SK-N-SH treated with all-trans-retinoic acid at 6 μM for 48 hours (cell line): ENCODE data around the gene CKMT2.

Experiments
- ATAC-seq: fragments of 200-7000 bp; cut with Tn5 transposase; 3 replicates; pipeline ENCODE4 v1.9.1; 2020; ENCODE audit warnings: mild to moderate bottlenecking, moderate library complexity
- ARNTL ChIP-seq: fragments of 450-650 bp; formaldehyde crosslinking; IDR thresholded peaks from 2 replicates; pipeline ENCODE4 v1.5.0; 2020; ENCODE audit warnings: low read depth, mild to moderate bottlenecking, moderate library complexity, borderline replicate concordance
- BACH2 ChIP-seq: fragments of 250-450 bp; sonication (Bioruptor Pico); IDR thresholded peaks from 2 replicates; pipeline ENCODE4 v1.9.0; 2021; ENCODE audit warnings: mild to moderate bottlenecking, borderline replicate concordance
- CREB5 ChIP-seq: fragments of 250-450 bp; sonication (Bioruptor Pico); IDR thresholded peaks from 2 replicates; pipeline ENCODE4 v1.5.1; 2020; ENCODE audit warnings: low read depth, mild to moderate bottlenecking, moderate library complexity
- CSDC2 ChIP-seq: fragments of 250-450 bp; sonication (Bioruptor Pico); IDR thresholded peaks from 2 replicates; pipeline ENCODE4 v1.5.0; 2020; ENCODE audit warnings: mild to moderate bottlenecking, moderate library complexity
- CSRNP3 ChIP-seq: fragments of 250-450 bp; sonication (Bioruptor Pico); IDR thresholded peaks from 2 replicates; pipeline ENCODE4 v1.5.1; 2021; ENCODE audit warnings: mild to moderate bottlenecking, moderate library complexity
- ESRRG ChIP-seq: fragments of 250-450 bp; sonication (Bioruptor Pico); IDR thresholded peaks from 2 replicates; pipeline ENCODE4 v1.6.1; 2021; ENCODE audit warnings: mild to moderate bottlenecking
- GLIS3 ChIP-seq: fragments of 250-450 bp; sonication (Bioruptor Pico); IDR thresholded peaks from 2 replicates; pipeline ENCODE4 v1.5.0; 2020; ENCODE audit warnings: mild to moderate bottlenecking, moderate library complexity
- ISL1 ChIP-seq: fragments of 250-450 bp; sonication (Bioruptor Pico); IDR thresholded peaks from 2 replicates; pipeline ENCODE4 v2.1.2; 2022; ENCODE audit warnings: mild to moderate bottlenecking, moderate library complexity
- OSR1 ChIP-seq: fragments of 250-450 bp; sonication (Bioruptor Pico); IDR thresholded peaks from 2 replicates; pipeline ENCODE4 v1.8.0; 2022; ENCODE audit warnings: moderate library complexity, mild to moderate bottlenecking, inconsistent platforms
- PATZ1 ChIP-seq: fragments of 250-450 bp; sonication (Bioruptor Pico); IDR thresholded peaks from 2 replicates; pipeline ENCODE4 v1.8.0; 2020; ENCODE audit warnings: mild to moderate bottlenecking, moderate library complexity, borderline replicate concordance
- POU6F1 ChIP-seq: fragments of 250-450 bp; sonication (Bioruptor Pico); IDR thresholded peaks from 2 replicates; pipeline ENCODE4 v1.8.0; 2021; ENCODE audit warnings: low read depth, mild to moderate bottlenecking, moderate library complexity, borderline replicate concordance
- PPARA ChIP-seq: fragments of 250-450 bp; sonication (Bioruptor Pico); IDR thresholded peaks from 2 replicates; pipeline ENCODE4 v1.5.0; 2020; ENCODE audit warnings: mild to moderate bottlenecking, borderline replicate concordance
- RARB ChIP-seq: fragments of 250-450 bp; sonication (Bioruptor Pico); IDR thresholded peaks from 2 replicates; pipeline ENCODE4 v1.8.0; 2021; ENCODE audit warnings: mild to moderate bottlenecking, moderate library complexity
- SNAI2 ChIP-seq: fragments of 250-450 bp; sonication (Bioruptor Pico); IDR thresholded peaks from 2 replicates; pipeline ENCODE4 v1.5.0; 2020; ENCODE audit warnings: mild to moderate bottlenecking, moderate library complexity
- TCF4 ChIP-seq: fragments of 250-450 bp; sonication (Bioruptor Pico); IDR thresholded peaks from 2 replicates; pipeline ENCODE4 v1.8.0; 2021; ENCODE audit warnings: mild to moderate bottlenecking, moderate library complexity, borderline replicate concordance
- TSHZ2 ChIP-seq: fragments of 250-450 bp; sonication (Bioruptor Pico); IDR thresholded peaks from 2 replicates; pipeline ENCODE4 v1.5.0; 2020; ENCODE audit warnings: mild to moderate bottlenecking, moderate library complexity
- ZC3H10 ChIP-seq: fragments of 250-450 bp; sonication (Bioruptor Pico); IDR thresholded peaks from 2 replicates; pipeline ENCODE4 v1.5.1; 2021; ENCODE audit warnings: mild to moderate bottlenecking, moderate library complexity
- ZFP3 ChIP-seq: fragments of 250-450 bp; sonication (Bioruptor Pico); IDR thresholded peaks from 2 replicates; pipeline ENCODE4 v1.5.0; 2020; ENCODE audit warnings: mild to moderate bottlenecking, moderate library complexity
- ZFP30 ChIP-seq: fragments of 450-650 bp; formaldehyde crosslinking; IDR thresholded peaks from 2 replicates; pipeline ENCODE4 v1.5.0; 2022; ENCODE audit warnings: mild to moderate bottlenecking, moderate library complexity
- ZNF565 ChIP-seq: fragments of 450-650 bp; formaldehyde crosslinking; conservative IDR thresholded peaks from 2 replicates; pipeline ENCODE4 v1.5.0; 2020; ENCODE audit warnings: low read depth, mild to moderate bottlenecking, moderate library complexity
- ZNF70 ChIP-seq: fragments of 450-650 bp; formaldehyde crosslinking; IDR thresholded peaks from 2 replicates; pipeline ENCODE4 v1.5.0; 2020; ENCODE audit warnings: mild to moderate bottlenecking, moderate library complexity
- ZNF8 ChIP-seq: fragments of 450-650 bp; formaldehyde crosslinking; IDR thresholded peaks from 2 replicates; pipeline ENCODE4 v1.5.0; 2020; ENCODE audit warnings: mild to moderate bottlenecking, moderate library complexity

Gene CKMT2

GRCh38 chr5:81234299-81234698 lies 1.2 kb downstream of the CKMT2 start:
- ATAC-seq: no peak
- TF ChIP-seq ZNF70 (CRISPR knock-in tag) (no peak), ESRRG (no peak), ZFP30 (CRISPR knock-in tag) (no peak), TCF4 (CRISPR knock-in tag) (no peak), POU6F1 (CRISPR knock-in tag) (no peak), SNAI2 (CRISPR knock-in tag) (no peak), ZNF8 (CRISPR knock-in tag) (no peak), ARNTL (CRISPR knock-in tag) (no peak), TSHZ2 (CRISPR knock-in tag) (no peak), CREB5 (no peak), CSDC2 (CRISPR knock-in tag) (no peak), ZFP3 (no peak), ISL1 (CRISPR knock-in tag) (no peak), RARB (CRISPR knock-in tag) (no peak), PPARA (CRISPR knock-in tag) (no peak), ZC3H10 (CRISPR knock-in tag) (no peak), ZNF565 (CRISPR knock-in tag) (no peak), OSR1 (CRISPR knock-in tag) (no peak), CSRNP3 (CRISPR knock-in tag) (no peak)

- no peak for ATAC-seq
- TF ChIP-seq RARB (CRISPR knock-in tag): no peak
- TF ChIP-seq ARNTL (CRISPR knock-in tag): no peak
- TF ChIP-seq ESRRG: no peak
- TF ChIP-seq ZFP30 (CRISPR knock-in tag): no peak
- TF ChIP-seq BACH2 (CRISPR knock-in tag): no peak
- TF ChIP-seq PATZ1 (CRISPR knock-in tag): no peak
- no peak for TF ChIP-seq ZNF8 (CRISPR knock-in tag)
- no peak for TF ChIP-seq ZC3H10 (CRISPR knock-in tag)
- no peak for TF ChIP-seq PPARA (CRISPR knock-in tag)
- TF ChIP-seq SNAI2 (CRISPR knock-in tag): no peak
- no peak for TF ChIP-seq GLIS3 (CRISPR knock-in tag)
- TF ChIP-seq CSRNP3 (CRISPR knock-in tag): no peak
- no peak for TF ChIP-seq TSHZ2 (CRISPR knock-in tag)
- TF ChIP-seq ZNF565 (CRISPR knock-in tag): no peak
- no peak for TF ChIP-seq ISL1 (CRISPR knock-in tag)
- no peak for TF ChIP-seq TCF4 (CRISPR knock-in tag)
- no peak for TF ChIP-seq ZNF70 (CRISPR knock-in tag)
- TF ChIP-seq POU6F1 (CRISPR knock-in tag): no peak
Observed at GRCh38 chr5:81234801-81235200, 1.7 kb downstream of the CKMT2 start.
